T-helper 1 cell treated with Interleukin-12 subunit alpha and Interleukin-12 subunit beta and Interleukin-4 antibody, amounts not matched to agents 30 μg/mL and 1 μg/mL, for 36 hours (primary cell): ENCODE results near the gene ABRACL.

Experiments
- H3K27ac Mint-ChIP-seq: one replicate; pipeline ENCODE4 v1.8.0; 2021; ENCODE audit warnings: mild to moderate bottlenecking, mixed read lengths
- H3K27me3 Mint-ChIP-seq: one replicate; pipeline ENCODE4 v1.8.0; 2021; ENCODE audit warnings: low read depth, mixed read lengths
- H3K36me3 Mint-ChIP-seq: one replicate; pipeline ENCODE4 v1.8.0; 2021; ENCODE audit warnings: low read depth, mixed read lengths
- H3K4me1 Mint-ChIP-seq: one replicate; pipeline ENCODE4 v1.8.0; 2021; ENCODE audit warnings: low read depth, mixed read lengths
- H3K4me3 Mint-ChIP-seq: one replicate; pipeline ENCODE4 v1.8.0; 2021; ENCODE audit warnings: mild to moderate bottlenecking, moderate library complexity, mixed read lengths
- H3K9me3 Mint-ChIP-seq: one replicate; pipeline ENCODE4 v1.8.0; 2021; ENCODE audit warnings: mixed read lengths

The ABRACL gene

GRCh38 chr6:138997136-138997535 is 31.4 kb upstream of the ABRACL start:
- Mint-ChIP-seq H3K27me3 (peaks cover 13% of the 10 kb centered on the region), H3K27ac (no peak overlapping the region), H3K9me3 (peaks cover 6% of the 10 kb centered on the region), H3K4me1 (peaks cover 2% of the 10 kb centered on the region), H3K36me3 (no peaks in the 10 kb centered on the region), H3K4me3 (no peak overlapping the region)

- Mint-ChIP-seq H3K36me3 (no peaks in the 10 kb centered on the region), H3K27me3 (peaks cover 14% of the 10 kb centered on the region), H3K27ac (no peak overlapping the region), H3K4me1 (peaks cover 2% of the 10 kb centered on the region), H3K9me3 (no peaks in the 10 kb centered on the region), H3K4me3 (no peak overlapping the region)
Observed at GRCh38 chr6:138999949-139000725, 28.4 kb upstream of the ABRACL start.

- H3K27ac Mint-ChIP-seq: no peak overlapping the region
- peaks cover 16% of the 10 kb centered on the region for H3K27me3 Mint-ChIP-seq
- H3K36me3 Mint-ChIP-seq: no peaks in the 10 kb centered on the region
- peaks cover 2% of the 10 kb centered on the region for H3K4me1 Mint-ChIP-seq
- no peaks in the 10 kb centered on the region for H3K9me3 Mint-ChIP-seq
- H3K4me3 Mint-ChIP-seq: no peak overlapping the region
Observed at GRCh38 chr6:139003751-139004150, 24.8 kb upstream of the ABRACL start.

- H3K27me3 Mint-ChIP-seq: peaks cover 16% of the 10 kb centered on the region
- H3K36me3 Mint-ChIP-seq: no peaks in the 10 kb centered on the region
- H3K4me1 Mint-ChIP-seq: no peaks in the 10 kb centered on the region
- H3K4me3 Mint-ChIP-seq: no peak overlapping the region
- no peaks in the 10 kb centered on the region for H3K9me3 Mint-ChIP-seq
- H3K27ac Mint-ChIP-seq: no peak overlapping the region
Observed at GRCh38 chr6:139006477-139006876, 22.1 kb upstream of the ABRACL start.

GRCh38 chr6:139007428-139007827 is 21.1 kb upstream of the ABRACL start:
- Mint-ChIP-seq H3K4me3 (no peak overlapping the region), H3K27ac (no peak overlapping the region), H3K27me3 (peaks cover 11% of the 10 kb centered on the region), H3K4me1 (no peaks in the 10 kb centered on the region), H3K9me3 (no peaks in the 10 kb centered on the region), H3K36me3 (no peaks in the 10 kb centered on the region)

- H3K9me3 Mint-ChIP-seq: no peaks in the 10 kb centered on the region
- no peak overlapping the region for H3K4me3 Mint-ChIP-seq
- H3K27ac Mint-ChIP-seq: no peak overlapping the region
- peaks cover 15% of the 10 kb centered on the region for H3K27me3 Mint-ChIP-seq
- H3K36me3 Mint-ChIP-seq: no peaks in the 10 kb centered on the region
- no peaks in the 10 kb centered on the region for H3K4me1 Mint-ChIP-seq
Observed at GRCh38 chr6:139008117-139008516, 20.4 kb upstream of the ABRACL start.

- H3K27ac Mint-ChIP-seq: no peak overlapping the region
- no peaks in the 10 kb centered on the region for H3K9me3 Mint-ChIP-seq
- H3K36me3 Mint-ChIP-seq: no peaks in the 10 kb centered on the region
- peaks cover 9% of the 10 kb centered on the region for H3K27me3 Mint-ChIP-seq
- H3K4me3 Mint-ChIP-seq: no peak overlapping the region
- no peaks in the 10 kb centered on the region for H3K4me1 Mint-ChIP-seq
Observed at GRCh38 chr6:139010674-139011073, 17.9 kb upstream of the ABRACL start.

- no peaks in the 10 kb centered on the region for H3K9me3 Mint-ChIP-seq
- H3K27me3 Mint-ChIP-seq: peaks cover 9% of the 10 kb centered on the region
- no peaks in the 10 kb centered on the region for H3K36me3 Mint-ChIP-seq
- no peak overlapping the region for H3K4me3 Mint-ChIP-seq
- no peak overlapping the region for H3K27ac Mint-ChIP-seq
- H3K4me1 Mint-ChIP-seq: no peaks in the 10 kb centered on the region
Observed at GRCh38 chr6:139011980-139012379, 16.6 kb upstream of the ABRACL start.

- Mint-ChIP-seq H3K4me3 (no peak overlapping the region), H3K4me1 (no peaks in the 10 kb centered on the region), H3K27ac (no peak overlapping the region), H3K9me3 (no peaks in the 10 kb centered on the region), H3K27me3 (peaks cover 13% of the 10 kb centered on the region), H3K36me3 (no peaks in the 10 kb centered on the region)
Observed at GRCh38 chr6:139013185-139013800, 15.3 kb upstream of the ABRACL start.

- H3K27ac Mint-ChIP-seq: no peak overlapping the region
- no peaks in the 10 kb centered on the region for H3K36me3 Mint-ChIP-seq
- no peaks in the 10 kb centered on the region for H3K4me1 Mint-ChIP-seq
- H3K4me3 Mint-ChIP-seq: no peak overlapping the region
- H3K9me3 Mint-ChIP-seq: no peaks in the 10 kb centered on the region
- H3K27me3 Mint-ChIP-seq: peaks cover 19% of the 10 kb centered on the region
Observed at GRCh38 chr6:139014945-139015344, 13.6 kb upstream of the ABRACL start.

GRCh38 chr6:139016337-139017213 is 12.0 kb upstream of the ABRACL start:
- H3K9me3 Mint-ChIP-seq: no peaks in the 10 kb centered on the region

GRCh38 chr6:139017227-139017626 is 11.3 kb upstream of the ABRACL start:
- Mint-ChIP-seq H3K4me3 (no peak overlapping the region), H3K9me3 (no peaks in the 10 kb centered on the region), H3K27ac (no peak overlapping the region), H3K4me1 (no peaks in the 10 kb centered on the region), H3K27me3 (peaks cover 19% of the 10 kb centered on the region), H3K36me3 (no peaks in the 10 kb centered on the region)

More at GRCh38 chr6:139016337-139017213, 12.0 kb upstream of the ABRACL start:
- Mint-ChIP-seq H3K4me1 (no peaks in the 10 kb centered on the region), H3K36me3 (no peaks in the 10 kb centered on the region), H3K27me3 (peaks cover 19% of the 10 kb centered on the region), H3K4me3 (no peak overlapping the region), H3K27ac (no peak overlapping the region)

GRCh38 chr6:139019722-139020121 is 8.8 kb upstream of the ABRACL start:
- H3K27me3 Mint-ChIP-seq: peaks cover 10% of the 10 kb centered on the region

GRCh38 chr6:139020689-139021088 is 7.9 kb upstream of the ABRACL start:
- Mint-ChIP-seq H3K36me3 (no peaks in the 10 kb centered on the region), H3K27me3 (peaks cover 10% of the 10 kb centered on the region), H3K9me3 (no peaks in the 10 kb centered on the region), H3K27ac (no peak overlapping the region), H3K4me1 (no peaks in the 10 kb centered on the region), H3K4me3 (no peak overlapping the region)

More at GRCh38 chr6:139019722-139020121, 8.8 kb upstream of the ABRACL start:
- Mint-ChIP-seq H3K36me3 (no peaks in the 10 kb centered on the region), H3K4me3 (no peak overlapping the region), H3K27ac (no peak overlapping the region), H3K4me1 (no peaks in the 10 kb centered on the region), H3K9me3 (no peaks in the 10 kb centered on the region)
